Activated CD8-positive, alpha-beta memory T cell treated with anti-CD3 and anti-CD28 coated beads, Interleukin-2, amount 50 U/mL, for 4 hours (primary cell): ENCODE data around the gene ATP2B2.
A peak's percentile ranks its signal among the peaks of the same experiment; 100 is the strongest.

Experiments
- DNase-seq: peaks from one replicate; pipeline ENCODE4 v3.0.0-alpha.2; 2020

The ATP2B2 gene

GRCh38 chr3:10356461-10356981 is 148.9 kb downstream of the ATP2B2 start:
- no peak for DNase-seq

GRCh38 chr3:10354361-10355015 is 150.9 kb downstream of the ATP2B2 start:
- no peak for DNase-seq

DNA sequence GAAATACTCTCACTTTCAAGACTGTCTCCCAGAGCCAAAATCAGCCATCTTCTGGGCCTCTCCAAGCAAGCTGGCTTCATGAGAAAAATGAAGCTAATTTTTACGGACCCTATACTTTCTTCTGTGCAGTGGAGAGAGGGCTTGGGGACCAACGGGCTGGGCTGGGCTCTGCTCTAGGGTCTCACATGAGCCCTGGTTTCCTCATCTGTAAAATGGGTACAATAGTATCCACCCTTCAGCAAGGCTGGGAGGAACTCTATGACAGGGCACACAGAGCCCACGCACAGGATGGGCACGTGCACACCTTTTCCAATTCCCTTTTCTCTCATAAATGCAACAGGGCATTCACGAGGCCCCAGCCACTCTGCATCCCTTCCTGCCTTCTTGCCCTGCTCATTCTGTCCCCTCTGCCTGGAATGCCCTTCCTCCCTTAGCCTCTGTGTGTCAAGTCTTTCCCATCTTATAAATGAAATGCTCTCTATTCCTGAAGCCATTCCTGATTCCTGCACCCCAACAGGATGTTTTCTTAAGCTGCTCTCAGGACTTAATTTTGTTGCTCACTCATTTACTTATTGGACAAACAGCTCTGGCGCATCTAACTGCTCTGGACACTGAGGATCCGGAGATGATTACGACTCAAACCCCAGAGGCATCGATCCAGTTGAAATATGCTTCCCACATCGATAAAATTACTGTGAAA is 151.6 kb downstream of the ATP2B2 start:
- no peak for DNase-seq

GRCh38 chr3:10353160-10353559 is 152.2 kb downstream of the ATP2B2 start:
- DNase-seq = no peak

GRCh38 chr3:10352146-10352911 is 153.1 kb downstream of the ATP2B2 start:
- DNase-seq = no peak

- DNase-seq = no peak
Measured at GRCh38 chr3:10351013-10351735, 154.2 kb downstream of the ATP2B2 start.

DNA sequence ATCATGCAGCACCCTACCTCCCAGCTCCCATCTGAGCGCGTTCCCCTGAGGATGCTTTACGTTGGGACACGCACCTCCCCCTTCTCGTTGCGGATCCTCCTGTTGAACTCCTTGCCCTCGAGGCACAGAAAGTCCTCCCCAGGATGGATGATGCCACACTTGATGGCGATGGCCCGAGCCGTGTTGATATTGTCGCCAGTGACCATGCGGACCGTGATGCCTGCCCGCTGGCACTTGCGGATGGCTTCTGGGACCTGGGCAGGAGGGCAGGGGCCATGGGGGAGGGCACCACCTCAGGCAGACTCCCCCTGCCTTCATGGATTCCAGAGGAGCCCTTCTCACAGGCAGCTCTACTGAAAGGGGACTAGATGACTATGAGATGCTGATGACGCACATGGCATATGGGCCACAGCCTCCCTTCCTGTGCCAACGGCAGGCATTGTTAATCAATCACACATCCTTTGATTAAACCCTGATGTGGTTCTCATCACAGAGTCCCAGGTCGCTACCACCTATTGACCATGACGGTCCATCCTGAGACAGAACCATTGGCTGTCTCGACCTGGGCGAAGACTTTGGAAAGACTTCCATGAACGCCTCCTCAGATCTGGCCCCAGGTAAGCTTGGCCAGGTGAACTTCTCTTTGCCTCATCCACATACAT is 154.9 kb downstream of the ATP2B2 start:
- no peak for DNase-seq

DNA sequence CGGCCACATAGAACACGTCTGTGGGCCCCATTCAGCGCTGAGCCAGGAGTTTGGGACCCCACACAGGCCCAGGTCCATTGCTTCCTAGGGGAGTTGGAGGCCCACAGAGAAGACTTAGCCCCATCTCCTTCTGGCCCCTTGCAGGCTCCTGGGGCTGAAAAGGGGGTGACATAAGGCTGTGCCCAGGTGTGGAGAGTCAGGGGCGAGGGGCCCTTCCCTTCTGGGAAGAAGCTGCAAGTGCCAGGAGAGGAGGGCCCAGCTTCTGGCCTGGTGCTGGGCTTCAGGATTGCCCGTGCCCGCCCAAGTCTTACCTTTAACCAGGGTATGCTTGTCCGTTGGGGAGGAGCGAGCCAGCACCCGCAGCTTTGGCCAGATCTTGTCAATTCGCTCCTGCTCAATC is 155.6 kb downstream of the ATP2B2 start:
- DNase-seq = no peak

DNA sequence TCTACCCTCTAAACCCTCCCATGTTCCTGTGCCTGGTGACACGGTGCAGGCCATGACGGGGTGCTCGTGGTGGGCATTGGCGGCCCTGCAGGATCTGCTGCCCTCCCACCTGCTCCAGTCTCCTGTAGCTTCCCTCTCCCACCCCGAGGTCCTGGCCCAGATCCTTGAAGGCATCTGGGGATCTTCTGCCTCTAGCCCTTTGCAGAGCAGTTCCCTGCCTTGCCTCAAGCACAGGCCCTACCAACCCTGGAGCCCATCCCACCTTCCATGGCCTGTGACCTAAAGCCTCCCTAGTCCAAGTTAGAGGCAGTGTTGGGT is 157.0 kb downstream of the ATP2B2 start:
- DNase-seq = no peak

GRCh38 chr3:10347648-10348403 is 157.6 kb downstream of the ATP2B2 start:
- no peak for DNase-seq

DNA sequence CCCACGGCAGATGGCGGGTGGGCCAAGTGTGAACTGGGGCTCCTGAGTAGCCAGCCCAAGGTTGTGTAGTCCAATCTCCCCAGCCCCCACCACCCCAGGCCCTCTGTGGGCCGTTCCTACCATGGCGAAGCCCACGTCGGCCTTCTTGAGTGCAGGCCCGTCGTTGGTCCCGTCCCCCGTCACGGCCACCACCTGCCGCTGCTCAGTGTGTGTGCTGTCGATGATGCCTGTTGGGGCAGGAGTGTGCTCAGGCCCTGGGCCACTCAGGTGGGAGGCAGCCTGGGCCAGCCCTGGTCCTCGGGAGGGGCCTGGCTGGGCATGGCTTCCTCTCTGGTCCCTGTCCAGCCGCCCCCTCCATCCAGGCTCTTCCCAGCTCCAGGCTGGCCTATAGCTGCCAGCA is 159.5 kb downstream of the ATP2B2 start:
- no peak for DNase-seq

GRCh38 chr3:10344944-10345575 is 160.3 kb downstream of the ATP2B2 start:
- DNase-seq = no peak

DNA sequence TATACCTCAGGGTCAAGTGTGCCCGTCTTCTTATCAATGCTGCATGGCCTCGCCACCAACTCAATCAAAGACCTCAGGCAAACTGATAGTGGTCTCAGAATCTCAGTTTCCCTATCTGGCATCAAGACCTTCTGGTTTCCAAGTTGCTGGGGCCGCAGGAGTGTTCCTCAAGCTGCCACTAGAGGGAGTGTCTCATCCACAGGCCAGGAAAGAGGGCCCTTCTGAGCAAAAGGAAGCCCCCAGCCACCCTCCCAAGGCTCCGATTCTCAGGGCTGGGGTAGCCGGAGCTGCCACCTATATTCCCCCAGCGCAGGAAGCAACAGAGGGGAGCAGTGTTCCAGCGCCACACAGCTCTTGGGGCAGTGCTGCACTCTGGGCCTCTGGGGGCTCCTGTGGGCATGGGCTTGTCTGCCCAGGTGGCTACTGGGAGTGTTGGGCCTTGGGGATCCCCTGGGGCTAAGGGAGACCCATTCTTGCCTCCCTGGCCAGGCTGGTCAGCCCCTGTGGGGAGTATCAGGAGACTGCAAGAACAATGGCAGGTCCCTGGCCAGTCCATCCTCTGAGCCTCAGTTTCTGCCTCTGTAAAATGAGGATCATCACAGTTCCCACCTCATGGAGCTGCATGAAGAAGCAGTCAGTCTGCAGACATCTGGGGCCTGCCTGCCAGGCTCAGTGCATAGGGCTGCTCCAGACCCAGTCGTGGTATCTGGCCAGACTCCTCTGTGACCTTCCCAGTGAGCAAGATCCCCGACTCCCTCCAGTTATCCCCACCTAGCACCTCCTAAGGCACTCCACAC is 161.0 kb downstream of the ATP2B2 start:
- DNase-seq = peak; percentile 64

DNA sequence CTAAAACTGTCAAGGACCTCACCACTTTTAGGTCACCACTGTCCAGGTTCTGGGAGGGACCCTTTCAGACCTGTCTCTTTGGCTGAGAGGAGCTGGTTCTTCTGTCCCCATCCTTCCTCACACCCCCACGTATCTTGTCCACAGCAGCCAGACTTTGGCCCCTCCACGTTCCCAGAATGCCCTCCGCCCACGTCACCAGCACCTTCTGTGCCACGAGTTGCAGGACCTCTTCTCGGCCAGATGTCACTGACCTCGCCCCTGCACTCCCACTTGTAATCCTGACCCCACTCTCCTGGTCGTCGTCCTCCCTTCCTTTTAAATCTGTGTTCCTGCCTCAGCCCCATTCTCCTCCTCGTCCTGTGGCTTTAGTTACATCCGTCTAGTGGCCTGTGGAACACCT is 161.9 kb downstream of the ATP2B2 start:
- DNase-seq = no peak

DNA sequence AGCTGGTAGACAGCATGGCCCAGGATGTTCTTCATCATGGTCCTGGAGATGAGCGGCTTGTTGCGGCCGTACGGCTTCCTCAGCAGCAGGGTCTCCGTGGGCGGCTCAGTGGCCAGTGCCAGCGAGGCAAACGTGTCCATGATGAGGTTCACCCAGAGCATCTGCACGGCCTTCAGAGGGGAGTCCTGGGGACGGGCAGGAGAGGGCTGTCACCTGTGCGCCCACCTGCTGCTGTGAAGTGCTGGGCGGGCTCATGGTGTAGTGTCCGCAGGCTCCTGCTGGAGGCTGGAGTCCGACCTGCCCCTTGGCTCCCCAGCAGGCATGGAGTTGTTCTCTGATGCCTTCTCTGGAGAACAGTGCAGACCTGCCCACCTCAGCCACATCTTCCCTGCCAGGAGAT is 162.6 kb downstream of the ATP2B2 start:
- no peak for DNase-seq

GRCh38 chr3:10341901-10342398 is 163.4 kb downstream of the ATP2B2 start:
- DNase-seq = no peak

GRCh38 chr3:10340476-10340875 is 164.9 kb downstream of the ATP2B2 start:
- DNase-seq = no peak

DNA sequence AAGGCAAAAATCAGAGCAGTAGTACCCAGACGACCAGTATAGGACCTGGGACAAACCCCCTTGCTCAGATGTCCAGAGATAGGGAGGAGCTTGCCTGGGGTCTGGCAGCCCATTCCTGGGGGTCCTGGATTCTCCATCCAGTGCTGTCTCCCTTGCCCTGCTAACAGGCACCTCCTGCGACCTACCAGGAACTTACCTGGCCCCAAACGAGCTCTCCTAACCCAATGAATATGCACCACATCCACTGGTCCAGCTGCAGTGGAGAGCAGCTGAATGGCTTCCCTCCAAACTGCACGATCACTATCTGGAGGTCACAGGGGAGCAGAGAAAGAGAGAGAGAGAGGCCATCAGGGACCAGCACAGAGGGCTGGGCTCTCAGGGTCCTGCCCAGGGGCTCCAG is 165.3 kb downstream of the ATP2B2 start:
- no peak for DNase-seq

- no peak for DNase-seq
Measured at GRCh38 chr3:10339376-10339955, 165.9 kb downstream of the ATP2B2 start.
